ENCODE data around the gene GFRA4.
A peak's percentile ranks its signal among the peaks of the same experiment; 100 is the strongest.

GFRA4 gene

GRCh38 chr20:3614466-3614865, 48.7 kb downstream of the GFRA4 start:
- peak; percentile 14 for DNase-seq

DNA sequence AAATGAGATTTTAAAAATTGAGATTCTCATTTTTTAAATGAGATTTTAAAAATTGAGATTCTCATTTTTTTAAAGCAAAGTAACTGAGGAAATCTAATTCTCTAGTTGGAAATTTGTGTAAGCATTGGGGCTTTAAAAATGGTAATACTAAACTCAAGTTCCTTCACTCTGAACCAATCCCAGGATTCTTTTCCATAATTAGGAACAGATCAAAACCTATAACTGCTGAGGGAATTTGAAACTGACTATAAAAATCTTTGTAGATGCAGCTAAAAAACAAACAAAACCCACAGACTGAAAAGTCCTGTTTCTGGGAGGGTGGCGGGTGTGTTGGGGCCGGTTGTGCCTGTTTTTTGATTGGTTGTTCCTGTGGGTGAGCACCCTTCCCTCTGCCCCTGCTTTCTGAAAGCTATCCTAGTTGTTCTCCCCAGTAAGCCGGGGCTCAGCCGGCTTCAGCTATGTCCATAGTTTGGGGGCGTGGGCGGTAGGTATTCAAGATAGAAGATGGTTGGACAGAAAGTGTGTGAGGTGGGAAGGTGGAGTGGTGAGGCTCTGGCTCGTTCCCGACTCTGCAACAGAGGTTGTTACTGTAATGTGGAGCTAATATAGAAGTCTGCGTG, 49.3 kb downstream of the GFRA4 start:
- no peak for DNase-seq

- peak; percentile 5 for DNase-seq
Measured at GRCh38 chr20:3612795-3613572, 50.2 kb downstream of the GFRA4 start.

GRCh38 chr20:3611901-3612300, 51.3 kb downstream of the GFRA4 start:
- no peak for DNase-seq
